Measurements from ENCODE around the gene TEX12.

GRCh38 chr11:112179601-112180000 is 12.4 kb downstream of the TEX12 start:
- TF ChIP-seq, protein P1, sequence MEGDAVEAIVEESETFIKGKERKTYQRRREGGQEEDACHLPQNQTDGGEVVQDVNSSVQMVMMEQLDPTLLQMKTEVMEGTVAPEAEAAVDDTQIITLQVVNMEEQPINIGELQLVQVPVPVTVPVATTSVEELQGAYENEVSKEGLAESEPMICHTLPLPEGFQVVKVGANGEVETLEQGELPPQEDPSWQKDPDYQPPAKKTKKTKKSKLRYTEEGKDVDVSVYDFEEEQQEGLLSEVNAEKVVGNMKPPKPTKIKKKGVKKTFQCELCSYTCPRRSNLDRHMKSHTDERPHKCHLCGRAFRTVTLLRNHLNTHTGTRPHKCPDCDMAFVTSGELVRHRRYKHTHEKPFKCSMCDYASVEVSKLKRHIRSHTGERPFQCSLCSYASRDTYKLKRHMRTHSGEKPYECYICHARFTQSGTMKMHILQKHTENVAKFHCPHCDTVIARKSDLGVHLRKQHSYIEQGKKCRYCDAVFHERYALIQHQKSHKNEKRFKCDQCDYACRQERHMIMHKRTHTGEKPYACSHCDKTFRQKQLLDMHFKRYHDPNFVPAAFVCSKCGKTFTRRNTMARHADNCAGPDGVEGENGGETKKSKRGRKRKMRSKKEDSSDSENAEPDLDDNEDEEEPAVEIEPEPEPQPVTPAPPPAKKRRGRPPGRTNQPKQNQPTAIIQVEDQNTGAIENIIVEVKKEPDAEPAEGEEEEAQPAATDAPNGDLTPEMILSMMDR (IDR thresholded peaks at IDR 0.05; ENCODE audit: poor library complexity) = no peak
- no peak for TF ChIP-seq EZH2phosphoT487 (IDR thresholded peaks at IDR 0.05; ENCODE audit: low read depth, severe bottlenecking, unreplicated experiment)
- TF ChIP-seq EZH2 (IDR thresholded peaks at IDR 0.05; ENCODE audit: borderline replicate concordance) = no peak

All from hepatocyte (in vitro differentiated cells).